ENCODE measurements around the gene MTRR. TPM values are rescaled to one million over a fixed set of nuclear protein-coding genes. Genes with fewer than 3 reads are reported as not detected.

Gene MTRR
- total RNA-seq, 1 experiment from 2014 or later = 44.2 TPM

DNA sequence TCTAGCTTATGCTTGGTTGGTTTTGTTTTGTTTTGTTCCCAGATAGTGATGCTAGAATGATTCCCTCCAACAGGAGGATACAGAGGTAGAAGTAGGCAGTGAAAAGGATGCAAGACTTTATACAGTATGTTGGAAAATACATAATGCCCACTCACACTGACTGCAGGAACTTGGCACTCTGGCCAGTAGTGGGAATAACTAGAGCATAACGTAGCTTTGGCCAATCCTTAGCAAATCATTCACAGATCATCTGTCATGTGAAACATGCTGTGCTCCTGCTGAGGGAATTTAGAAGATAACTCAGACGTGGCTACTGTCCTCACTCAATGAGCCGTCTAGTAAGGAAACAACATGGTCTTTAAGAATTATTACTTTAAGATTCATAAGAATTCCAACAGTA is 31.5 kb upstream of the MTRR start:
- Histone ChIP-seq H3K27ac (ENCODE audit: low read length) (no peak overlapping the region), H3K9me3 (ENCODE audit: low read length) (no peaks in the 10 kb centered on the region), H3K36me3 (ENCODE audit: insufficient read depth, low read length) (no peaks in the 10 kb centered on the region), H3K79me2 (ENCODE audit: low read length) (no peaks in the 10 kb centered on the region), H2AFZ (ENCODE audit: low read length) (no peak overlapping the region), H3K27me3 (ENCODE audit: low read length) (no peaks in the 10 kb centered on the region), H4K20me1 (ENCODE audit: insufficient read depth, low read depth, low read length) (no peaks in the 10 kb centered on the region), H3K4me2 (ENCODE audit: low read depth, low read length, poor library complexity, severe bottlenecking) (no peak overlapping the region), H3K4me3 (ENCODE audit: low read length) (no peak overlapping the region), H3K9me2 (replicated peaks; ENCODE audit: insufficient read depth, low read length) (no peaks in the 10 kb centered on the region), H3K9ac (ENCODE audit: low read length) (no peak overlapping the region), H3K4me1 (ENCODE audit: low read length) (no peaks in the 10 kb centered on the region)
- DNase-seq = no peak

DNA sequence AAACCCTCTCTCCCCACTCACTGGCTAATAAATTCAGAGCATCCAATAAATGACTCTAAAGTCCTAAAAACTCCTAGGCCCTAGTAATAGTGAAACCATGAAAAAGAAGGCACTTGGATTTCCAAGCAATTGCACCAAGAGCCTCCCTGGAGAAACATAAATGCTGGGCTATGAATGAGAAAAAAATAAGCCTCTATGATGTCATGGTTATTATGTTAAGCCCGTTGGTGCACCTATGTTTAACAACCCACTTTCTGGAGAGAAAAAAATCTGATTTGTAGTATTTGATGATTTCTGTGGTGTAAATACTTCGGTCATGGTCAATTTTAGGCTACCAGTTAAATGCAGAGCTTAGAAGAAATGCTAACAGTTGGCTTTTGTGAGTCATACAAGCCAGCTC is 26.4 kb upstream of the MTRR start:
- no peaks in the 10 kb centered on the region for H3K9me3 ChIP-seq (ENCODE audit: low read length)
- no peak overlapping the region for H3K4me2 ChIP-seq (ENCODE audit: low read depth, low read length, poor library complexity, severe bottlenecking)
- peaks cover 22% of the 10 kb centered on the region for H3K4me1 ChIP-seq (ENCODE audit: low read length)
- DNase-seq = no peak
- H3K9me2 ChIP-seq (replicated peaks; ENCODE audit: insufficient read depth, low read length) = no peaks in the 10 kb centered on the region
- H4K20me1 ChIP-seq (ENCODE audit: insufficient read depth, low read depth, low read length) = no peaks in the 10 kb centered on the region
- H3K27me3 ChIP-seq (ENCODE audit: low read length) = no peaks in the 10 kb centered on the region
- H3K9ac ChIP-seq (ENCODE audit: low read length) = no peak overlapping the region
- no peak overlapping the region for H3K4me3 ChIP-seq (ENCODE audit: low read length)
- no peaks in the 10 kb centered on the region for H3K79me2 ChIP-seq (ENCODE audit: low read length)
- H2AFZ ChIP-seq (ENCODE audit: low read length) = no peak overlapping the region
- H3K36me3 ChIP-seq (ENCODE audit: insufficient read depth, low read length) = no peaks in the 10 kb centered on the region
- H3K27ac ChIP-seq (ENCODE audit: low read length) = no peak overlapping the region

DNA sequence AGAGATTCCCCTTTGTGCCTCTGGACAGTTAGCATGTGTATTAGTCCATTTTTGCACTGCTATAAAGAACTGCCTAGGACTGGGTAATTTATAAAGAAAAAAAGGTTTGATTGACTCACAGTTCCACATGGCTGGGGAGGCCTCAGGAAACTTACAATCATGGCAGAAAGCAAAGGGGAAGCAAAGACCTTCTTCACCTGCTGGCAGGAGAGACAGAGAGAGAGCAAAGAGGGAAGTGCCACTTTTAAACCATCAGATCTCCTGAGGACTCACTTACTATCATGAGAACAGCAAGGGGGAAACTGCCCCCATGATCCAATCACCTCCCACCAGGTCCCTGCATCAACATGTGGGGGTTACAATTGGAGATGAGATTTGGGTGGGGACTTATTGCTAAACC is 24.0 kb upstream of the MTRR start:
- Histone ChIP-seq H3K4me3 (ENCODE audit: low read length) (no peak overlapping the region), H3K4me2 (ENCODE audit: low read depth, low read length, poor library complexity, severe bottlenecking) (peak overlapping the region; percentile 7), H3K79me2 (ENCODE audit: low read length) (no peaks in the 10 kb centered on the region), H3K27me3 (ENCODE audit: low read length) (no peaks in the 10 kb centered on the region), H4K20me1 (ENCODE audit: insufficient read depth, low read depth, low read length) (no peaks in the 10 kb centered on the region), H3K9ac (ENCODE audit: low read length) (no peak overlapping the region), H3K4me1 (ENCODE audit: low read length) (peaks cover 22% of the 10 kb centered on the region), H3K9me3 (ENCODE audit: low read length) (no peaks in the 10 kb centered on the region), H3K36me3 (ENCODE audit: insufficient read depth, low read length) (no peaks in the 10 kb centered on the region), H2AFZ (ENCODE audit: low read length) (no peak overlapping the region), H3K27ac (ENCODE audit: low read length) (no peak overlapping the region), H3K9me2 (replicated peaks; ENCODE audit: insufficient read depth, low read length) (no peaks in the 10 kb centered on the region)
- peak; percentile 57 for DNase-seq

GRCh38 chr5:7845557-7845956 is 23.4 kb upstream of the MTRR start:
- H3K9me2 ChIP-seq (replicated peaks; ENCODE audit: insufficient read depth, low read length) = no peaks in the 10 kb centered on the region
- peaks cover 22% of the 10 kb centered on the region for H3K4me1 ChIP-seq (ENCODE audit: low read length)
- no peak overlapping the region for H2AFZ ChIP-seq (ENCODE audit: low read length)
- no peaks in the 10 kb centered on the region for H3K9me3 ChIP-seq (ENCODE audit: low read length)
- H3K36me3 ChIP-seq (ENCODE audit: insufficient read depth, low read length) = no peaks in the 10 kb centered on the region
- no peak overlapping the region for H3K27ac ChIP-seq (ENCODE audit: low read length)
- H3K4me3 ChIP-seq (ENCODE audit: low read length) = no peak overlapping the region
- H4K20me1 ChIP-seq (ENCODE audit: insufficient read depth, low read depth, low read length) = no peaks in the 10 kb centered on the region
- no peaks in the 10 kb centered on the region for H3K79me2 ChIP-seq (ENCODE audit: low read length)
- no peak overlapping the region for H3K9ac ChIP-seq (ENCODE audit: low read length)
- H3K27me3 ChIP-seq (ENCODE audit: low read length) = no peaks in the 10 kb centered on the region
- DNase-seq = no peak
- peak overlapping the region; percentile 7 for H3K4me2 ChIP-seq (ENCODE audit: low read depth, low read length, poor library complexity, severe bottlenecking)

- H3K9me3 ChIP-seq (ENCODE audit: low read length) = no peaks in the 10 kb centered on the region
- no peaks in the 10 kb centered on the region for H4K20me1 ChIP-seq (ENCODE audit: insufficient read depth, low read depth, low read length)
- no peak overlapping the region for H3K4me2 ChIP-seq (ENCODE audit: low read depth, low read length, poor library complexity, severe bottlenecking)
- no peak overlapping the region for H3K4me3 ChIP-seq (ENCODE audit: low read length)
- H2AFZ ChIP-seq (ENCODE audit: low read length) = no peak overlapping the region
- no peaks in the 10 kb centered on the region for H3K9me2 ChIP-seq (replicated peaks; ENCODE audit: insufficient read depth, low read length)
- H3K36me3 ChIP-seq (ENCODE audit: insufficient read depth, low read length) = no peaks in the 10 kb centered on the region
- peaks cover 22% of the 10 kb centered on the region for H3K4me1 ChIP-seq (ENCODE audit: low read length)
- H3K79me2 ChIP-seq (ENCODE audit: low read length) = no peaks in the 10 kb centered on the region
- H3K27ac ChIP-seq (ENCODE audit: low read length) = no peak overlapping the region
- H3K9ac ChIP-seq (ENCODE audit: low read length) = no peak overlapping the region
- no peaks in the 10 kb centered on the region for H3K27me3 ChIP-seq (ENCODE audit: low read length)
- DNase-seq = no peak
Measured at GRCh38 chr5:7846327-7846726, 22.6 kb upstream of the MTRR start.

DNA sequence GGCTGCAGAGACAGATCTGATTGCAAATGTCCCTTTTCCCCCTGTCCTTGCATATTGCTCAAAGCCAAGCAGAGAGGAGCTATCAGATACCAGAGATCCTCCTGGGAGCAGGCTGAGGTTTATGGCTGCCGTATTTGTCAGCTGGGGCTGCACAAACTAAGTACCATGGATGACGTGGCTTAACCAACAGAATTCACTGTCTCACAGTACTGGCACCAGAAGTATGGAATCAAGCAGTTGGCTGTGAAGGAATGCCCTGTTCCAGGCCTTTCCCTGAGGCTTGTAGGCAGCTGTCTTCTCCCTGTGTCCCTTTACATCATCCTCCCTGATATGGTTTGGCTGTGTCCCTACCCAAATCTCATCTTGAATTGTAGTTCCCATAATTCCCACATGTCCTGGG is 20.7 kb upstream of the MTRR start:
- Histone ChIP-seq H3K9me3 (ENCODE audit: low read length) (no peaks in the 10 kb centered on the region), H3K4me3 (ENCODE audit: low read length) (no peak overlapping the region), H3K9ac (ENCODE audit: low read length) (no peak overlapping the region), H3K27ac (ENCODE audit: low read length) (no peak overlapping the region), H3K36me3 (ENCODE audit: insufficient read depth, low read length) (no peaks in the 10 kb centered on the region), H3K27me3 (ENCODE audit: low read length) (no peaks in the 10 kb centered on the region), H3K79me2 (ENCODE audit: low read length) (no peaks in the 10 kb centered on the region), H3K9me2 (replicated peaks; ENCODE audit: insufficient read depth, low read length) (no peaks in the 10 kb centered on the region), H3K4me2 (ENCODE audit: low read depth, low read length, poor library complexity, severe bottlenecking) (no peak overlapping the region), H2AFZ (ENCODE audit: low read length) (no peak overlapping the region), H3K4me1 (ENCODE audit: low read length) (peaks cover 22% of the 10 kb centered on the region), H4K20me1 (ENCODE audit: insufficient read depth, low read depth, low read length) (no peaks in the 10 kb centered on the region)
- DNase-seq = no peak

DNA sequence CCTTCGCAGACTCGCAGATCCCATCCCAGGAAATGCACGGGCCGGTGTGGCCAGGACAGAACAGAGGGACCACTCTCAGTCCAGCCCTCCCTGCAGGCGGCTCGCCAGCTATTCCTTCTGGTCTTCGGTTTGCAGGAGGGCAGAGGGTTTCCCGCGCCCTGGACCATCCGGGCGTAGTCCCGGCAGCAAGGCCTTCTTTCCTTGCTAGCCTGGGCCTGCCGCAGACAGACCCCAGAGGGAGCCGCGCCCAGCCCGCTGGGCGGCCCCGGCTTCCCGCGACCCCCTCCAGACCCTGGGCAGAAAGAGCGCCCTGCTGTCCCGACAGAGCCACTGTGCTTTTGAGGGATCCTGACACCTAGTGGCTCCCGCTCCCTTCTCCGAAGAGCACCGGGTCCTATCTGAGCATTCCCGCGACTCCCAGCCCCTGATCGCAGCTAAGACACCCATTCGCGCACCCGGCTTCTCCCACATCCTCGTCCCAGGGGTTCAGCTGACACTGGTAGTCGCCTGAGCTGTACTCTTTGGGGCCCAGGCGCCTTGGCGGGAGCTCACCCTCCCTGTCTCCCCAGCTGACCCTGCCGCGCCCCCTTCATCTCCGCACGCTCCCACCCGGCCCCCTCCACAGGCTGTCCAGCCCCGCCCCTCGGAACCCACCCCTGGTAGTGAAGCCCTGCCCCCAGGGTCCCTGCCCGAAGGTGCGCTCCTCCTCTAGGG is 19.1 kb upstream of the MTRR start:
- Histone ChIP-seq H3K4me3 (ENCODE audit: low read length) (no peak overlapping the region), H3K4me2 (ENCODE audit: low read depth, low read length, poor library complexity, severe bottlenecking) (no peak overlapping the region), H3K4me1 (ENCODE audit: low read length) (peaks cover 19% of the 10 kb centered on the region), H3K9ac (ENCODE audit: low read length) (no peak overlapping the region), H2AFZ (ENCODE audit: low read length) (no peak overlapping the region), H3K9me2 (replicated peaks; ENCODE audit: insufficient read depth, low read length) (no peaks in the 10 kb centered on the region), H3K9me3 (ENCODE audit: low read length) (no peaks in the 10 kb centered on the region), H3K27ac (ENCODE audit: low read length) (no peak overlapping the region), H3K27me3 (ENCODE audit: low read length) (no peaks in the 10 kb centered on the region), H3K36me3 (ENCODE audit: insufficient read depth, low read length) (no peaks in the 10 kb centered on the region), H3K79me2 (ENCODE audit: low read length) (no peaks in the 10 kb centered on the region), H4K20me1 (ENCODE audit: insufficient read depth, low read depth, low read length) (no peaks in the 10 kb centered on the region)
- no peak for DNase-seq

DNA sequence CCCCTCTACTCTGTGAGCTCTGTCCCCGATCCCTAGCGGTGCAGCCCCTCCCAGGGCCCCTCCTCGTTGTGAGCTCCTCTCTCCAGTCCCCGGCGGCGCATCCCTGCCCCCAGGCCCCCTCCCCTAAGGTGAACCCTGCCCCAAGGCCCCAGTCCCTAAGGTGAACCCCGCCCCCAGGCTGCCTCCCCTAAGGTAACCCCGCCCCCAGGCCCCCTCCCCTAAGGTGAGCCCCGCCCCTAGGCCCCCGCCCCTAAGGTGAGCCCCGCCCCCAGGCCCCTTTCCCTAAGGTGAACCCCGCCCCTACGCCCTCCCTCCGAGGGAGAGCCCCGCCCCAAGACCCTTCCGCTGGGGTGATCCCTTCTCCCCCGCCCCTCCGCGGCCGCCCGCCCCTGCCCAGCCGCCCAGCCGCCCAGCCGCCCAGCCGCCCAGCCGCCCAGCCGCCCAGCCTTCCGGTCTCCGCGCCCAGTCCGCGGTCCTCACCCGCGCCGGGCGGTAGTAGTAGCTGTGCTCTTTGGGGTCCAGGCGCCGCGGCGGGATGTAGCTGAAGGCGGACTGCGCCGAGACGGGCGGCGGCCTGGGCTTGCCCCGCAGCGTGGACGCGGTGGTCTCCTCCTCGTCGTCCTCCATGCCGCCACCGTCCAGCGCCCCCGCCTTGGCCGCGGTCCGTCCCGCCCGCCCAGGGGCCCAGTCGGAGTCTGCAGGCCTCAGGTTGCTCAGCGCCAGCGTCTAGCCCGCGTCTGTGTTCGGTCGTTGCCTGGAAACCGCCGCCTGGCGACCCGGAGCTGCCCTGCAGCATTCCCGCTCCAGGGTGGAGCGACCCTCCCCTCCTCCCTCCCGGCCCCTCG is 18.3 kb upstream of the MTRR start, which contains the start of gene CFAP90:
Gene CFAP90, minus strand, starts transcription at position 739 of the 845 bp plus-strand sequence. Its CDS starts 112 bp downstream, at position 627.
- H4K20me1 ChIP-seq (ENCODE audit: insufficient read depth, low read depth, low read length) = no peaks in the 10 kb centered on the region
- peaks cover 11% of the 10 kb centered on the region for H3K4me1 ChIP-seq (ENCODE audit: low read length)
- H3K27ac ChIP-seq (ENCODE audit: low read length) = no peak within 1 kb of the TSS
- DNase-seq = no peak
- no peak within 1 kb of the TSS for H2AFZ ChIP-seq (ENCODE audit: low read length)
- H3K36me3 ChIP-seq (ENCODE audit: insufficient read depth, low read length) = no peaks in the 10 kb centered on the region
- no peak within 1 kb of the TSS for H3K9ac ChIP-seq (ENCODE audit: low read length)
- H3K27me3 ChIP-seq (ENCODE audit: low read length) = no peaks in the 10 kb centered on the region
- H3K4me2 ChIP-seq (ENCODE audit: low read depth, low read length, poor library complexity, severe bottlenecking) = no peak within 1 kb of the TSS
- H3K9me2 ChIP-seq (replicated peaks; ENCODE audit: insufficient read depth, low read length) = no peaks in the 10 kb centered on the region
- no peaks in the 10 kb centered on the region for H3K79me2 ChIP-seq (ENCODE audit: low read length)
- H3K9me3 ChIP-seq (ENCODE audit: low read length) = no peaks in the 10 kb centered on the region
- H3K4me3 ChIP-seq (ENCODE audit: low read length) = no peak within 1 kb of the TSS
